ENCODE results near the gene DMBT1. TPM values are rescaled to one million over a fixed set of nuclear protein-coding genes. Genes with fewer than 3 reads are reported as not detected.

Gene DMBT1
- total RNA-seq, 1 experiment from 2014 or later = 0.13 TPM

DNA sequence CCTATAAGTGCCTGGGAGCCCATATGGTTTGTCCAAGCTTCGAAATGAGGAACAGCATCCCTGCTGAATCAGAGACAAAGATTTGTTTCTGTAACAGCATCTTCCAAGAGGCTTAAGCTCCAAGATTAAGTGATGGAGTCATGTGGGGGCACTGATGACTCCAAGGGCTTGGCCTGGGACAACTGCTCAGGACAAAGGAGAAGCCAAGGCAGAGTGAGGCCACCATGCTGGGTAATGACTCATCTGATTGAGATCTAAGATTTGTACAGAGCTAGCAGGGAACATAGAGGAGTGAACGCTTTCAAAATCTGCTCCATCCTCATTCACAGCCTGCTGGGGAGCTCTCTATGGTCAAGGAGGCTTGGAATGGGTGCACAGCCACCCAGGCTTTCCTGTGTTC is 89.8 kb downstream of the DMBT1 start:
- no peak overlapping the region for H3K27ac Mint-ChIP-seq
- no peak for ATAC-seq
- ChIA-PET POLR2A (interaction anchor here (0.7 kb wide), 1 partner anchor 21 kb away, joined by 4 read pairs; no protein-coding TSS in a partner anchor), CTCF (interaction anchor here (0.8 to 3.6 kb wide), 3 partner anchors 19 to 352 kb away, joined by 3 to 18 read pairs (median 16); no protein-coding TSS in a partner anchor)
- no peak overlapping the region for H3K4me3 Mint-ChIP-seq
- H3K4me1 Mint-ChIP-seq = no peaks in the 10 kb centered on the region
- H3K9me3 Mint-ChIP-seq = no peaks in the 10 kb centered on the region
- H3K36me3 Mint-ChIP-seq = no peaks in the 10 kb centered on the region
- DNase-seq (ENCODE audit: low spot score) = no peak
- peaks cover 6% of the 10 kb centered on the region; the same call in 1 of the 2 replicates for H3K27me3 Mint-ChIP-seq (ENCODE audit: low read depth)
- TF ChIP-seq ZNF263 (CRISPR knock-in tag; IDR thresholded peaks at IDR 0.05; ENCODE audit: low read depth) (no peak), NFATC4 (CRISPR knock-in tag; IDR thresholded peaks at IDR 0.05) (no peak), IRF1 (CRISPR knock-in tag; IDR thresholded peaks at IDR 0.05) (no peak), JAZF1 (CRISPR knock-in tag; IDR thresholded peaks at IDR 0.05) (no peak), MXD4 (CRISPR knock-in tag; IDR thresholded peaks at IDR 0.05; ENCODE audit: borderline replicate concordance) (no peak), NFYB (CRISPR knock-in tag; conservative IDR thresholded peaks at IDR 0.05; ENCODE audit: low read depth) (no peak), ZBTB21 (CRISPR knock-in tag; IDR thresholded peaks at IDR 0.05; ENCODE audit: borderline replicate concordance) (no peak), GRHL2 (CRISPR knock-in tag; IDR thresholded peaks at IDR 0.05; ENCODE audit: insufficient replicate concordance, severe bottlenecking) (no peak), E2F5 (CRISPR knock-in tag; IDR thresholded peaks at IDR 0.05) (no peak), ZNF232 (CRISPR knock-in tag; IDR thresholded peaks at IDR 0.05) (no peak)
- TF ChIP-seq, protein P1, sequence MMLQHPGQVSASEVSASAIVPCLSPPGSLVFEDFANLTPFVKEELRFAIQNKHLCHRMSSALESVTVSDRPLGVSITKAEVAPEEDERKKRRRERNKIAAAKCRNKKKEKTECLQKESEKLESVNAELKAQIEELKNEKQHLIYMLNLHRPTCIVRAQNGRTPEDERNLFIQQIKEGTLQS (CRISPR knock-in tag; conservative IDR thresholded peaks at IDR 0.05) = no peak
- TF ChIP-seq, protein P2, sequence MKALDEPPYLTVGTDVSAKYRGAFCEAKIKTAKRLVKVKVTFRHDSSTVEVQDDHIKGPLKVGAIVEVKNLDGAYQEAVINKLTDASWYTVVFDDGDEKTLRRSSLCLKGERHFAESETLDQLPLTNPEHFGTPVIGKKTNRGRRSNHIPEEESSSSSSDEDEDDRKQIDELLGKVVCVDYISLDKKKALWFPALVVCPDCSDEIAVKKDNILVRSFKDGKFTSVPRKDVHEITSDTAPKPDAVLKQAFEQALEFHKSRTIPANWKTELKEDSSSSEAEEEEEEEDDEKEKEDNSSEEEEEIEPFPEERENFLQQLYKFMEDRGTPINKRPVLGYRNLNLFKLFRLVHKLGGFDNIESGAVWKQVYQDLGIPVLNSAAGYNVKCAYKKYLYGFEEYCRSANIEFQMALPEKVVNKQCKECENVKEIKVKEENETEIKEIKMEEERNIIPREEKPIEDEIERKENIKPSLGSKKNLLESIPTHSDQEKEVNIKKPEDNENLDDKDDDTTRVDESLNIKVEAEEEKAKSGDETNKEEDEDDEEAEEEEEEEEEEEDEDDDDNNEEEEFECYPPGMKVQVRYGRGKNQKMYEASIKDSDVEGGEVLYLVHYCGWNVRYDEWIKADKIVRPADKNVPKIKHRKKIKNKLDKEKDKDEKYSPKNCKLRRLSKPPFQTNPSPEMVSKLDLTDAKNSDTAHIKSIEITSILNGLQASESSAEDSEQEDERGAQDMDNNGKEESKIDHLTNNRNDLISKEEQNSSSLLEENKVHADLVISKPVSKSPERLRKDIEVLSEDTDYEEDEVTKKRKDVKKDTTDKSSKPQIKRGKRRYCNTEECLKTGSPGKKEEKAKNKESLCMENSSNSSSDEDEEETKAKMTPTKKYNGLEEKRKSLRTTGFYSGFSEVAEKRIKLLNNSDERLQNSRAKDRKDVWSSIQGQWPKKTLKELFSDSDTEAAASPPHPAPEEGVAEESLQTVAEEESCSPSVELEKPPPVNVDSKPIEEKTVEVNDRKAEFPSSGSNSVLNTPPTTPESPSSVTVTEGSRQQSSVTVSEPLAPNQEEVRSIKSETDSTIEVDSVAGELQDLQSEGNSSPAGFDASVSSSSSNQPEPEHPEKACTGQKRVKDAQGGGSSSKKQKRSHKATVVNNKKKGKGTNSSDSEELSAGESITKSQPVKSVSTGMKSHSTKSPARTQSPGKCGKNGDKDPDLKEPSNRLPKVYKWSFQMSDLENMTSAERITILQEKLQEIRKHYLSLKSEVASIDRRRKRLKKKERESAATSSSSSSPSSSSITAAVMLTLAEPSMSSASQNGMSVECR (CRISPR knock-in tag; IDR thresholded peaks at IDR 0.05; ENCODE audit: borderline replicate concordance) = no peak
- TF ChIP-seq, protein P3, sequence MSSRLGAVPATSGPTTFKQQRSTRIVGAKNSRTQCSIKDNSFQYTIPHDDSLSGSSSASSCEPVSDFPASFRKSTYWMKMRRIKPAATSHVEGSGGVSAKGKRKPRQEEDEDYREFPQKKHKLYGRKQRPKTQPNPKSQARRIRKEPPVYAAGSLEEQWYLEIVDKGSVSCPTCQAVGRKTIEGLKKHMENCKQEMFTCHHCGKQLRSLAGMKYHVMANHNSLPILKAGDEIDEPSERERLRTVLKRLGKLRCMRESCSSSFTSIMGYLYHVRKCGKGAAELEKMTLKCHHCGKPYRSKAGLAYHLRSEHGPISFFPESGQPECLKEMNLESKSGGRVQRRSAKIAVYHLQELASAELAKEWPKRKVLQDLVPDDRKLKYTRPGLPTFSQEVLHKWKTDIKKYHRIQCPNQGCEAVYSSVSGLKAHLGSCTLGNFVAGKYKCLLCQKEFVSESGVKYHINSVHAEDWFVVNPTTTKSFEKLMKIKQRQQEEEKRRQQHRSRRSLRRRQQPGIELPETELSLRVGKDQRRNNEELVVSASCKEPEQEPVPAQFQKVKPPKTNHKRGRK (CRISPR knock-in tag; IDR thresholded peaks at IDR 0.05; ENCODE audit: borderline replicate concordance) = no peak
- TF ChIP-seq, protein P4, sequence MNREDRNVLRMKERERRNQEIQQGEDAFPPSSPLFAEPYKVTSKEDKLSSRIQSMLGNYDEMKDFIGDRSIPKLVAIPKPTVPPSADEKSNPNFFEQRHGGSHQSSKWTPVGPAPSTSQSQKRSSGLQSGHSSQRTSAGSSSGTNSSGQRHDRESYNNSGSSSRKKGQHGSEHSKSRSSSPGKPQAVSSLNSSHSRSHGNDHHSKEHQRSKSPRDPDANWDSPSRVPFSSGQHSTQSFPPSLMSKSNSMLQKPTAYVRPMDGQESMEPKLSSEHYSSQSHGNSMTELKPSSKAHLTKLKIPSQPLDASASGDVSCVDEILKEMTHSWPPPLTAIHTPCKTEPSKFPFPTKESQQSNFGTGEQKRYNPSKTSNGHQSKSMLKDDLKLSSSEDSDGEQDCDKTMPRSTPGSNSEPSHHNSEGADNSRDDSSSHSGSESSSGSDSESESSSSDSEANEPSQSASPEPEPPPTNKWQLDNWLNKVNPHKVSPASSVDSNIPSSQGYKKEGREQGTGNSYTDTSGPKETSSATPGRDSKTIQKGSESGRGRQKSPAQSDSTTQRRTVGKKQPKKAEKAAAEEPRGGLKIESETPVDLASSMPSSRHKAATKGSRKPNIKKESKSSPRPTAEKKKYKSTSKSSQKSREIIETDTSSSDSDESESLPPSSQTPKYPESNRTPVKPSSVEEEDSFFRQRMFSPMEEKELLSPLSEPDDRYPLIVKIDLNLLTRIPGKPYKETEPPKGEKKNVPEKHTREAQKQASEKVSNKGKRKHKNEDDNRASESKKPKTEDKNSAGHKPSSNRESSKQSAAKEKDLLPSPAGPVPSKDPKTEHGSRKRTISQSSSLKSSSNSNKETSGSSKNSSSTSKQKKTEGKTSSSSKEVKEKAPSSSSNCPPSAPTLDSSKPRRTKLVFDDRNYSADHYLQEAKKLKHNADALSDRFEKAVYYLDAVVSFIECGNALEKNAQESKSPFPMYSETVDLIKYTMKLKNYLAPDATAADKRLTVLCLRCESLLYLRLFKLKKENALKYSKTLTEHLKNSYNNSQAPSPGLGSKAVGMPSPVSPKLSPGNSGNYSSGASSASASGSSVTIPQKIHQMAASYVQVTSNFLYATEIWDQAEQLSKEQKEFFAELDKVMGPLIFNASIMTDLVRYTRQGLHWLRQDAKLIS (CRISPR knock-in tag; IDR thresholded peaks at IDR 0.05; ENCODE audit: borderline replicate concordance) = no peak
